WTC11 (cell line): Measurements from ENCODE around the gene CADM4. TPM values are rescaled to one million over a fixed set of nuclear protein-coding genes. Genes with fewer than 3 reads are reported as not detected.

Source experiments
- ATAC-seq: fragments of 200-7000 bp; cut with Tn5 transposase; 2 replicates; pipeline ENCODE4 v1.10.0; 2021; ENCODE audit warnings: mild to moderate bottlenecking, moderate library complexity
- CTCF ChIA-PET: fragments of 300-600 bp; sonication (Branson Sonifier 250); formaldehyde crosslinking; loops from one replicate; lab custom pipeline; 2021; ENCODE audit warnings: antibody characterized with exemption; lab: Charles Lee
- POLR2A ChIA-PET: fragments of 350-600 bp; sonication (Branson Sonifier 250); formaldehyde crosslinking; loops from one replicate; lab custom pipeline; 2021; ENCODE audit warnings: antibody characterized with exemption; lab: Charles Lee
- DNase-seq: peaks from one replicate; pipeline ENCODE4 v3.0.0; 2021; ENCODE audit warnings: low spot score
- H3K27ac Mint-ChIP-seq: 2 replicates; pipeline ENCODE4 v1.8.0; 2021; ENCODE audit warnings: mixed read lengths
- H3K27me3 Mint-ChIP-seq: 2 replicates; pipeline ENCODE4 v1.8.0; 2021; ENCODE audit warnings: low read depth, mild to moderate bottlenecking, moderate library complexity, mixed read lengths
- H3K36me3 Mint-ChIP-seq: 2 replicates; pipeline ENCODE4 v1.8.0; 2021; ENCODE audit warnings: mixed read lengths
- H3K4me1 Mint-ChIP-seq: 2 replicates; pipeline ENCODE4 v1.8.0; 2022; ENCODE audit warnings: mixed read lengths
- H3K4me3 Mint-ChIP-seq: 2 replicates; pipeline ENCODE4 v1.8.0; 2021; ENCODE audit warnings: mild to moderate bottlenecking, moderate library complexity, mixed read lengths
- H3K9me3 Mint-ChIP-seq: 2 replicates; pipeline ENCODE4 v1.8.0; 2021; ENCODE audit warnings: mixed read lengths
- AFF4 ChIP-seq: sonication (generic); formaldehyde crosslinking; IDR thresholded peaks from 2 replicates; pipeline ENCODE4 v1.8.1; 2023; ENCODE audit warnings: mild to moderate bottlenecking, missing genetic modification reagents, borderline replicate concordance
- ARID4B ChIP-seq: sonication (generic); formaldehyde crosslinking; IDR thresholded peaks from 2 replicates; pipeline ENCODE4 v1.8.0; 2023; ENCODE audit warnings: missing genetic modification reagents, mild to moderate bottlenecking, borderline replicate concordance
- ATF1 ChIP-seq: sonication (generic); formaldehyde crosslinking; IDR thresholded peaks from 2 replicates; pipeline ENCODE4 v1.8.1; 2023; ENCODE audit warnings: mild to moderate bottlenecking, moderate library complexity, missing genetic modification reagents
- ATF6 ChIP-seq: sonication (generic); formaldehyde crosslinking; IDR thresholded peaks from 2 replicates; pipeline ENCODE4 v1.8.1; 2023; ENCODE audit warnings: mild to moderate bottlenecking, missing genetic modification reagents
- CDX4 ChIP-seq: fragments of 250-450 bp; sonication (Bioruptor Pico); IDR thresholded peaks from 2 replicates; pipeline ENCODE4 v1.9.0; 2021; ENCODE audit warnings: moderate library complexity, mild to moderate bottlenecking, inconsistent platforms, borderline replicate concordance
- FOXK1 ChIP-seq: sonication (generic); formaldehyde crosslinking; IDR thresholded peaks from 2 replicates; pipeline ENCODE4 v1.8.0; 2022; ENCODE audit warnings: mild to moderate bottlenecking, moderate library complexity, missing genetic modification reagents
- FOXP1 ChIP-seq: sonication (generic); formaldehyde crosslinking; IDR thresholded peaks from 2 replicates; pipeline ENCODE4 v1.8.0; 2022; ENCODE audit warnings: missing genetic modification reagents, mild to moderate bottlenecking, moderate library complexity, borderline replicate concordance
- IRF2 ChIP-seq: sonication (generic); formaldehyde crosslinking; IDR thresholded peaks from 2 replicates; pipeline ENCODE4 v1.8.0; 2022; ENCODE audit warnings: low read depth, missing genetic modification reagents, borderline replicate concordance
- NFYB ChIP-seq: sonication (generic); formaldehyde crosslinking; conservative IDR thresholded peaks from 2 replicates; pipeline ENCODE4 v1.8.0; 2022; ENCODE audit warnings: low read depth, missing genetic modification reagents
- NR1H2 ChIP-seq: sonication (generic); formaldehyde crosslinking; IDR thresholded peaks from 2 replicates; pipeline ENCODE4 v1.9.0; 2021; ENCODE audit warnings: mild to moderate bottlenecking, moderate library complexity, missing genetic modification reagents
- ZNF232 ChIP-seq: sonication (generic); formaldehyde crosslinking; IDR thresholded peaks from 2 replicates; pipeline ENCODE4 v1.8.0; 2022; ENCODE audit warnings: mild to moderate bottlenecking, missing genetic modification reagents
- ZNF423 ChIP-seq: fragments of 250-450 bp; sonication (Bioruptor Pico); IDR thresholded peaks from 2 replicates; pipeline ENCODE4 v2.1.2; 2022; ENCODE audit warnings: mild to moderate bottlenecking, moderate library complexity
- ZSCAN18 ChIP-seq: fragments of 250-450 bp; sonication (Bioruptor Pico); IDR thresholded peaks from 2 replicates; pipeline ENCODE4 v2.1.2; 2022; ENCODE audit warnings: mild to moderate bottlenecking, moderate library complexity
- total RNA-seq: library from RNA; stranded (reverse); gene quantifications from 3 replicates; pipeline ENCODE4 v1.2.3, GENCODE V29; 2021

Gene CADM4
- total RNA-seq, 1 experiment from 2014 or later = 13.3 TPM

- CTCF ChIA-PET = interaction anchor here (0.6 to 2.2 kb wide), 4 partner anchors 19 to 940 kb away, joined by 3 to 10 read pairs (median 3); no protein-coding TSS in a partner anchor
- Mint-ChIP-seq H3K4me3 (no peak overlapping the region), H3K27ac (no peak overlapping the region), H3K27me3 (peaks cover 63% of the 10 kb centered on the region), H3K9me3 (no peaks in the 10 kb centered on the region), H3K36me3 (no peaks in the 10 kb centered on the region)
- DNase-seq (no peak), ATAC-seq (no peak)
- POLR2A ChIA-PET = interaction anchor here (0.6 kb wide), 1 partner anchor 581 kb away, joined by 6 read pairs; no protein-coding TSS in a partner anchor
- TF ChIP-seq NR1H2 (CRISPR knock-in tag) (no peak), ATF1 (CRISPR knock-in tag) (no peak), ZSCAN18 (CRISPR knock-in tag) (no peak), CDX4 (CRISPR knock-in tag) (no peak), ARID4B (CRISPR knock-in tag) (no peak), IRF2 (no peak), NFYB (CRISPR knock-in tag) (no peak), FOXK1 (CRISPR knock-in tag) (no peak), AFF4 (CRISPR knock-in tag) (no peak)
- TF ChIP-seq, all 79 proteins: peak for 0
- peaks cover 14% of the 10 kb centered on the region for H3K4me1 Mint-ChIP-seq
Measured at GRCh38 chr19:43633520-43633919, 6.1 kb downstream of the CADM4 start.

GRCh38 chr19:43631491-43631890 is 8.2 kb downstream of the CADM4 start:
- Mint-ChIP-seq H3K9me3 (no peaks in the 10 kb centered on the region), H3K4me1 (peaks cover 10% of the 10 kb centered on the region), H3K4me3 (no peak overlapping the region), H3K27me3 (peaks cover 65% of the 10 kb centered on the region), H3K36me3 (no peaks in the 10 kb centered on the region), H3K27ac (no peak overlapping the region)
- DNase-seq (no peak), ATAC-seq (no peak)
- POLR2A ChIA-PET = no interaction called here
- CTCF ChIA-PET = no interaction called here
- no peak for TF ChIP-seq ATF6 (CRISPR knock-in tag)
- no peak for TF ChIP-seq ZNF423 (CRISPR knock-in tag)
- TF ChIP-seq ARID4B (CRISPR knock-in tag) = no peak
- TF ChIP-seq FOXP1 (CRISPR knock-in tag) = no peak
- TF ChIP-seq ZNF232 (CRISPR knock-in tag) = no peak
